GM03348 (cell line): ENCODE data around the gene MTX1.
A peak's percentile ranks its signal among the peaks of the same experiment; 100 is the strongest.
"Not testable (repeated sequence)": the region's sequence is repeated elsewhere in the genome, so short reads cannot be mapped to it uniquely, and the experiment has no call there.

Experiments
- DNase-seq: peaks from one replicate; pipeline ENCODE4 v3.0.0; 2012; ENCODE audit warnings: low spot score

MTX1 gene

DNA sequence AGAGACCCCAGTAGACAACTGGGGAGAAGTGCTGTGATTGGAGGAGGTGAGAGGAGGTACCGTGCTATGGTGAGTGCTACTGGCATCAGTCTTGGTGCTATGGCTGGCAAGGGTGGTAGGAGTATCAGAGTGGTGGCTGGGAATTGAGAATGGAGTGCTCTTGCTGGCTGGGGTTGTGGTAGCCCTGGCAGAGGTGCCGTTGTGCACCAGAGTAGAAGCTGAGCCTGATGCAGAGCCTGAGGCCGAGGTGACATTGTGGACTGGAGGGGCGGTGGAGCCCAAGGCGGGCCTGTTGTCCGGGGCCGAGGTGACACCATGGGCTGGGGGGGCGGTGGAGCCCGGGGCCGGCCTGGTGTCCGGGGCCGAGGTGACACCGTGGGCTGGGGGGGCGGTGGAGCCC lies 20.2 kb upstream of the MTX1 start:
- DNase-seq, result no peak

DNA sequence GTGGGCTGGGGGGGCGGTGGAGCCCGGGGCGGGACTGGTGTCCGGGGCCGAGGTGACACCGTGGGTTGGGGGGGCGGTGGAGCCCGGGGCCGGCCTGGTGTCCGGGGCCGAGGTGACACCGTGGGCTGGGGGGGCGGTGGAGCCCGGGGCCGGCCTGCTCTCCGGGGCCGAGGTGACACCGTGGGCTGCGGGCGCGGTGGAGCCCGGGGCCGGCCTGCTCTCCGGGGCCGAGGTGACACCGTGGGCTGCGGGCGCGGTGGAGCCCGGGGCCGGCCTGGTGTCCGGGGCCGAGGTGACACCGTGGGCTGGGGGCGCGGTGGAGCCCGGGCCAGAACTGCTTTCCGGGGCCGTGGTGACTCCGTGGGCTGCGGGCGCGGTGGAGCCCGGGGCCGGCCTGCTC lies 18.6 kb upstream of the MTX1 start:
- DNase-seq, result not testable (repeated sequence)

DNA sequence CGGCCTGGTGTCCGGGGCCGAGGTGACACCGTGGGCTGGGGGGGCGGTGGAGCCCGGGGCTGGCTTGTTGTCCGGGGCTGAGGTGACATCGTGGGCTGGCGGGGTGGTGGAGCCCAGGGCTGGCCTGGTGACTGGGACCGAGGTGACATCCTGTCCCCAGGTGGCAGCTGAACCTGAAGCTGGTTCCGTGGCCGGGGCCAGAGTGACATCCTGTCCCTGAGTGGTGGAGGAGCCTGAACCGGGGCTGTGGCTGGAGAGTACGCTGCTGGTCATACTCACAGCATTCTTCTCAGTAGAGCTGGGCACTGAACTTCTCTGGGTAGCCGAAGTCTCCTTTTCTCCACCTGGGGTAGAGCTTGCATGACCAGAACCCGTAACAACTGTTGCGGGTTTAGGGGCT lies 16.6 kb upstream of the MTX1 start:
- DNase-seq, result no peak

DNA sequence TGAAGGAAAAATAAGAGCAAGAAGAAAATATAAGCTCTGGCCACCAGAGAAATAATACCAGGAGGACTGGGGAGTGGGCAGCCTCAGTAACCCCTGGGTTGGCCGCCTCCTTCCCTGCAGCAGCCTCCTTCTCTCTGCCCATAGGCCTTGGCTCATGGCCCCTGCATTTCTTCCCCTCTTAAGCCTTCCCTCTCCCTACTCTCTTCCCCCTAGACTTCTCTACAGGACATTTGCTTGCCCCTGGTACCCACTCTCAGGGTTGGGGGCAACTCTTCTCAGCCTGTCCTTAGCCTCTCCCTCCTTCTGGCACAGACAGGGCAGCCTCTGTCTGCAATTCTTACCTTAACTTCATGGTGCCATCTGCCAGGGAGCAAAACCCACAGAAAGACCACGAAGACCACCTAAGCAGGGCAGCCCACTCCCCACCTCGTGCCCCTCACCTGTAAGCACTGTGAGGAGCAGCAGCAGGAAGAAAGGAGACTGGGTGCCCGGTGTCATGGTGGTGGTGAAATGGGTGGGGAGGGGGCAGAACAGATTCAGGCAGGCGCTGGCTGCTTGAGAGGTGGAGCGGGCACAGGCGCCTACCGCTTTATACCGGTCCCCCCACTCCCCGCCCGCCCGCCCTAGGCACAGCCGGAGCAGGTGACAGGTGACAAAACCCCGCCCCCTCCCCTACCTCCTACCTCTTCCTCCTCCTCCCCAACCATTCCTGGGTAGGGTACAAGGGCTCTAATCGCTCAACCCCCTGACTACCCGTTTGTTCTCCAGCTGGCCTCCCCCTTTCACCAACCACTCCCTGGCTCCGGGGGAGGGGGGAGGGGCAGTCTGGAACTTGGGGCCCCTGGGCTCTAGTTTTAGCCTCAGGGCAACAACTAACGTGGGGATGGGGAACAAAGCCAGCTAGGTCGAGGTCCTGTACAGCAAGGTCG lies 15.9 kb upstream of the MTX1 start:
- DNase-seq, result no peak

DNA sequence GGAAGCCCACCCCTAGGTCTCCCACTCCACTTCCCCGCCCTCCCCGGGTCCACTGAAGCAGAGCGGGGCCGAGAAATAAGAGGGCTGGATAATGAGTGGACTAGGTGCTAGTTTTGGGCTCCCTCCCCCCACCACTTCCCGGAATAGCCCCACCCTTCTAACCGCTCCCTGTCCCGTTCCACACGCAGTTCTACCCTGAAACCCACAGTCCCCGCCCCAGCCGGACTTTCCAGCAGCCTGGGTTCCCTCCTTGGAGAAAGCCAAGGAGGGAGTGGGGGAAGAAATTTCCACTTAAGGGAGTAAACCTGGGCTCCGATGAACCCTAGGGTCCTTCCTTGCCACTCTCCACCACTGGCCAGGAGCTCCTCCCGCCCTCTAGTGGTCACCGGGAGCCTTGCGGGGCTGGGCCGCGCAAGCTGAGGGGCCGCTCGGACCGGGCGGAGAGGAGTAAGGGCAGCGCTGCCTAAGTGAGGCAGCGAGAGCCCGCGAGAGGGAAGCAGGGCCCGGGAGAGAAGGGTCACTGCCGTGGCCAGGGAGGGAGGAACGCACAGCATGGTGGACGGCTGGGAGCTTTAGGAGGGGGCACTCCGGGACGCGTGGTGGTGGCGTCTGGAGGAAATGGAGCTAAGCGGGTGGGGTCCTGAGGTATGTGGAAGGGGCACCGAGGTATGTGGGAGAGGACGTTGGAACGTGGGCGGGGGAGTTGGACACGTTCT lies 15.1 kb upstream of the MTX1 start:
- DNase-seq, result peak; percentile 93

DNA sequence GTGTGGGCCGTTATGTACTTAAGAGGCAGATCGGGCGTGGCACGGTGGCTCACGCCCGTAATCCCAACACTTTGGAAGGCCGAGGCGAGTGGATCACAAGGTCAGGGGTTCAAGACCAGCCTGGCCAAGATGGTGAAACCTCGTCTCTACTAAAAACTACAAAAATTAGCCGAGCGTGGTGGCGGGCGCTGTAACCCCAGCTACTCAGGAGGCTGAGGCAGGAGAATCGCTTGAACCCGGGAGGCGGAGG lies 14.6 kb upstream of the MTX1 start:
- not testable (repeated sequence) for DNase-seq

DNA sequence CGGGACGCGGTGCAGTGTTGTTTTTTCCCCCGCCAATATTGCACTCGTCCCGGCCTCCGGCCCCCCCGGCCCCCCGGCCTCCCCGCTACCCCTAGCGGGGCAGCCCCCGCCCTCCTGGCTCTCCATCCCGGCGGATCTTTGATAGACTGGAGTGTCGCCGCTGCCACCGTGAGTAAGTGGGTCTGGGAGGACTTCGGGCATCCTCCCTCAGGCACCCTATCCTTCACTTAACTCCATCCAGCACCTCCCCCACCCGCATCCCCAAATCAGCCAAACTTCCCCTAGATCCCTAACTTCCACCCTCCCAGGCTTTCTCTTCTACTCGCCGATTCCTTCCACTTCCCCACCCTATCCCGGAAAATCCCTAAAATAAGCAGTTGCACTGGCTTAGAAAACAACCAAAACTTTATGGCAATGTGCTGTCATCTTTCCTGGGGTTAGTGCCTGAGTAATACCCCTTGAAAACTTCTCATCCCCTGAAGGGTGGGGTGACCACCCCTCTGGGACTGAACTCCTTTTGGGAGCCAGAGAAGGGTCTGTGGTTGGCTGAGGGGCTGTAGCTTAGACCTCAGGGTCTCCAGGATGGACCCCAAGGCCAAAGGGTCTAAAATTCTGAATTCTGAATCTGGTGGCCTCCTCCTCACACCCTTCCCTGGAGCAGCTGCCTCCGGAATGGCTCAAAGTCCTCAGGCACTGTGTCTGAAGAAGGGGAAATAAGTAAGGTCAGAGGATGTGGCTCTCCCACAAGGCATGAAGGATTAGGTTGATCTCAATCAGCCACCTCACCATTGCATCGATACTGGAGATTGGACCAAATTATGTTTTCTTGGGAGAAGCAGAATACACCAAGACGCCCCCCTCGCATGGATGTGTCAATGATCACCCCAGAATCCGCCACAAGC lies 13.0 kb upstream of the MTX1 start:
- DNase-seq, result peak; percentile 42

DNA sequence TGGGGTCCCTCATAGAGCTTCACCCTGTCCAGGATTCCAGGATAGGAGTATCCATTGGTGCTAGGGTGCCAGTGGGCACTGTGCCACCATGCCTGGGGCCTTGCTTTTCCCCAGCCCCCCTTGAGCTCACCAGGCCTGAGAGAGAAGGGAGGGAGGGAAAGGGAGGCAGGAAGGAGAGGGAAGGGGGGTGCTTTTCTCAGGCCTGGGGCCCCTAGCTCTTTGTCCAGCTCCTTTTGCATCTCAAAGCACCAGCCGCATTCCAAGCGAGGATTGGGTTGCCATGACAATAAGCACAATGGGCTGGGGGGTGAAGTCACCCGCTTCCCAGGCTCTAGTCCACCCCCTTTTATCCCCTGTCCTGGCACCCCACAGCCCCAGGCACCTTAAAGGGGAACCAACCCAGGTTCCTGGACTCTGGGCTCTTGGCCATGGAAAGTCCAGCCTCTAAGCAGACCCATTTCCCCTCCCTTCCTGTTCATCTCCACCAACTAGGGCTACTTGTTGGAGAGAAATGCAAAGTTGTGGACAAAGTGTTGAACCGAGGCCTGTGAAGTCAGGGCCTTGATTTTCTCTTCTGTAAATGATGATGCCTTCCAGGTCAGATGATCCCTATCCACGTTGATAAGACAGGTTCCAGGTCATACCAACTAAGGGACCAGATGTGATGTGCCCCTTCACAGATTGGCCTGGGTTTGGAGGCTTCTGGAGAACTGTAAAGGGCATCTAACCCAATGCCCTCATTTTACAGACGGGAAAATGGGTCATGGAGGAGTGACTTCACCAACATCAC lies 12.2 kb upstream of the MTX1 start:
- no peak for DNase-seq

DNA sequence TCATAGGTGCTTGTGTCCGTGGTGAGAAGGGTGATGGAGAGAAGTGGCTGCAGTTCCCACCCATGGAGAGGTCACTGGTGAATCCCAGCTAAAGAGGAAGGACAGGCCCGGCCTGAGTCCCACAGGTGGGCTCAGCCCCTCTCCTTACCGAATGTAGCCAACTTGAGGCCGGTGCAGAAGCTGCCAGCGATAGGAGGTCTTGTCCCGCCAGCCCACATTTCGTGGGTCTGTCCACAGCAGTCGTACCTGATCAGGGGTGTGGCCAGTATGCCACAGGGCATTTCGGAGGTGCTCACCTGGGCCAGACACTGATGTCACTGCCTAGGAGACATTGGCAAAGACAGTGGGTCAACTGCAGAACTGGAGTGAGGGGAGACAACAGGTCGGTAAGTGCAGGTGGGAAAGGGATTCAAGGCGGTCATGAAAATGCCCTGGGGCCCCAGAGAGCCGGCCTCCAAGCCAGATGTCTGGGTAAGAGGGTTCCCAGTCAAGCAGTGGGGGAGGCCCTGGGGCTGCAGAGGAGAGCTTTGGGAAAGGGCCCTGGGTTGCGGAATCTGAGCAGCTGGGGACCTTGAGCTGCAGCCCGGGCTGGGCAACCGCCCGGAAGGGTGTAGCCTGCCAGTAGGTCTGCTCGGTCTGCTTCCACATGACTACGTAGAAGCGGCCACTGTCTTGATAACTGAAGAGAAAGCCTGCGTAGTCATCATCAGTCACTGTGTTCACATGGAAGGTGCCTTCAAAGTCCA lies 11.4 kb upstream of the MTX1 start:
- no peak for DNase-seq

DNA sequence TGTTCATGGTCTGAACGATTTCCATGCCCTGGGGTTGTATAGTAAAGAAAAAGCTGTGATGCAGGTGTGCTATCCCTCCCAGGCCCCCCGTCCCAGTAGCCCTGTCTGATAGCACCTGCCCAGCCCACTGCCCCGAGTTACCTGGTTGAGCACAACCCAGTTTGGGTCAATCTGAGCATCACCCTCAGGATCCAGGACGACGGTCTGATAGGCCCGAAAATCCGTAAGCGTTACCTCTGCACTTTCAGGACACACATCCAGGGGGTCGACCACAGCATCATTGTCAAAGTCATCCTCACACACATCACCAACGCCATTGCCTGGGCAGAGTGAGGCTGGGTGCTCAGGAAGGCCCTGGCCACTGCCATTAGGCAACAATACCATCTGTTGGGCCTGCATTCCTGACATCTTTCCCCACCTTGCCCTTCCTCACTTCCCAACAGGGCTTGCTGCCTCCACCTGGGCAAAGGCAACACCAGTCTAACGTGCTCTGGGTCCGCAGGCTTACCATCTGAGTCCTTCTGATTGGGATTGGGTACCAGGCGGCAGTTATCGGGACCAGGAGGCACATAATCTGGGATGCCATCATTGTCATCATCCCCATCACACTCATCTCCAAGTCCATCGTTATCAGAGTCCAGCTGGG lies 10.5 kb upstream of the MTX1 start:
- no peak for DNase-seq

DNA sequence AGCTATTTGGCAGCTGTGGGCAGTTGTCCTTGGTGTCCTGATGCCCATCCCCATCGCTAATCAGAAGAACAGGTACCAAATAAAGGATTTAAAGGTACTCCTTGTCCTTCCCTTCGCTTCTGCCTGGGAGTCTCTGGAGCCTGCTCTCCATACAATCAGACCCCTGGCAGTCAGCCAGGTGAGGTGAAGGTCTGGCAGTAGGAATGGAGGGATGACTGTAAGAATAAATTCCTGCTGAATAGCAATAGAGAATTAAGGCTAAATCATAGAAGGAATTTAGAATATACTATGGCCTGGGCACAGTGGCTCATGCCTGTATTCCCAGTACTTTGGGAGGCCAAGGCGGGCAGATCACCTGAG lies 10.0 kb upstream of the MTX1 start:
- DNase-seq, result no peak

DNA sequence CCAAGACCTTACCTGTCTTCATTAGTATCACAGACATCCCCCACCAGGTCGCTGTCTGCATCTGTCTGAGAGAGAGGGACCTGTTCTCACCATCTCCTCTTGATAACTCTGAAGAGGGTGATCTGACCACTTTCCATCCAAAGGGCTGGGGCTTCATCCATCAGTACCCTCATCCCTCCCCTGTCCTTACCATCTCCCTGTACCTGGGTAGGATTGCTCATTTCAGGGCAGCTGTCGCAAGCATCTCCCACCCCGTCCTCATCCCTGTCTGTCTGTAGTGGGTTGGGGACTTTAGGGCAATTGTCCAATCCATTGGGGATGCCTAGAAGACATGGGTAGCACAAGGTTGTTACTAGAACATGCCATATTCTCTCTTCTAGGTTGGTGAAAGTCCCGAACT lies 8.7 kb upstream of the MTX1 start:
- no peak for DNase-seq

DNA sequence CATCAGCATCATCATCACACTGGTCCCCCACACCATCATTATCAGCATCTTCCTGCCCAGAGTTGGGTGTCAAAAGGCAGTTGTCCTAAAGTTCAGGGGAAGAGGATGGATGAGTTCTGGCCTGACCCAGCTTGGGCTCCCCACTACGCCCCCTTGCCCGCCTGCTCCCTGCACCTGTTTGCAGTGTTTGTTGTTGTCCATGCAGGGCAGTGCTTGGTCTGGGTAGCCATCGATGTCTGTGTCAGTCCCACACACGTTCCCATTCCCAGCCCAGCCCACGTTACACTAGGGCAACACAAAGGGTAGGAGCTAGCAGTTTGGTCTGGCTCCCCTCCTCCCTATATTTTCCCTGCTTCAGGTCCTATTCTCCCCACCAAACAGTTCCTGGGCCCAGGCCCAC lies 7.6 kb upstream of the MTX1 start:
- no peak for DNase-seq

DNA sequence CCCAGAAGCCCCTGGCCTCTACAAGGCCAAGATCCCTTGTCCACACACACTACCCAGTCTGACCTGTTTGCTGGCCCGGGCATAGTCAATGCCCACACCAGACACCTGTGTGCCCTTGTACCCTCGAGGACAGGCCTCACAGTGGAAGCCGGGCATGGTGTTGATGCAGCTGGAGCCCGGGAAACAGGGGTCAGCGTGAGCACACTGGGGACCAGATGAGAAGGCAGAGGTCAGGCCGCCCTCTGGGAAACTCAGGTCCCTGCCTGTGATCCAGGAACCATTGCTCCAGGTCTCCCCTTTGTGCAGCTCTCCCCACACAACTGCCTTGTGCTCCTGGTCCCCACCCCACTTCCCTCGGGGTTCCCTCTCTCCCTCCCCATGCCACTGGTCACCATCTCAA lies 6.3 kb upstream of the MTX1 start:
- no peak for DNase-seq

DNA sequence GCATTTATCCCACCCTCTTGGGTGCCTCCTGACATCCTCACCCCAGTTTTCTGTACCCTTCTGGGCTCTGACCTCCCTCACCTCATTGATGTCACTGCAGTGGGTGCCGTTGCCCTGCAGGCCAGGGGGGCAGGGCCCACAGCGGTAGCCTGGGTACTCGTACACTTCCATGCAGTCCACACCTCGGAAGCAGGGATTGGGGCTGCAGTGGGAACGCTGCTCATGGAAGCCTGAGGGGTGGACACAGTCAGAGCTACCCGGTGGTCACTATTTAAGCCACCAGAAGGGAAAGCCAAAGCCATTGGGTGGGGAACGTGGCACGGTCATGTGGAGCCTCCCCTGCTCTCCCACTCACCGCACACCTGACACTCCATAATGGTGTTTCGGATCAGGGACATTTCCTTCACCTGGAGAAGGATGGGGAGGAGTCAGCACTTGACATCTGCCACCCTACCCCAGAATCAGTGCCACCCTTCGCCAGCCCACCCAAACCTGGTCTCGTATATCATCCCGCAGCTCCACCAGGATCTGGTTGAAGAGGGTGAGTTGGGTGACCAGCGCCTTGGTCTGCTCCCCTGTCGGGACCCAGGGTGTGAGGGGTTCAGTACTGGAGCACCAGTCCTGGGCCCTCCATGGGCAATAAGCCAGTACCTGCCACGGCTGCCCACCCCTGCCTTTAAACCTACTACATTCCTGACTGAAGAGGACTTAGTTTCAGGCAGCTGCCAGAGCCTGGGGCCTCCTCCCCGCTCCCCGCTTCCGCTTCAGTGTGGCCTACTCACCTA lies 5.6 kb upstream of the MTX1 start:
- no peak for DNase-seq

DNA sequence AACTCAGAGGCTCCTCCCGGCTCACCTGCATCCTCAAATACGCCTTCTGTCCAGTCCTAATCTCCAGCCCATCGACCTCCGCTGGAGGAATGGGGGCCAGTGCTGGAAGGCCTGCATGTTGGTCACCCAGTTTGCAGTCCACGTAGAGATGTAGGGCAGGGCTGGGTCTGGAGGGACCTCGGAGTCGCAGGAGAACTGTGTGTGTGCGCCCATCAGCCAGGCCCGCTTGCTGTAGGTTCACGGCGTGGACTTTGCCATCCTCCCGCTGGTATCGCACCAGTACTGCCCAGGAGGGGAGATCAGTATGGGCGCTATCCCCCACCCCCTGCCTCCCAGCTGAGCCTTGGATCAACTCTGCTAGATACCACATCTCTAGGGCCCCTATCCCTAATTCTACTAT lies 3.5 kb upstream of the MTX1 start:
- no peak for DNase-seq

DNA sequence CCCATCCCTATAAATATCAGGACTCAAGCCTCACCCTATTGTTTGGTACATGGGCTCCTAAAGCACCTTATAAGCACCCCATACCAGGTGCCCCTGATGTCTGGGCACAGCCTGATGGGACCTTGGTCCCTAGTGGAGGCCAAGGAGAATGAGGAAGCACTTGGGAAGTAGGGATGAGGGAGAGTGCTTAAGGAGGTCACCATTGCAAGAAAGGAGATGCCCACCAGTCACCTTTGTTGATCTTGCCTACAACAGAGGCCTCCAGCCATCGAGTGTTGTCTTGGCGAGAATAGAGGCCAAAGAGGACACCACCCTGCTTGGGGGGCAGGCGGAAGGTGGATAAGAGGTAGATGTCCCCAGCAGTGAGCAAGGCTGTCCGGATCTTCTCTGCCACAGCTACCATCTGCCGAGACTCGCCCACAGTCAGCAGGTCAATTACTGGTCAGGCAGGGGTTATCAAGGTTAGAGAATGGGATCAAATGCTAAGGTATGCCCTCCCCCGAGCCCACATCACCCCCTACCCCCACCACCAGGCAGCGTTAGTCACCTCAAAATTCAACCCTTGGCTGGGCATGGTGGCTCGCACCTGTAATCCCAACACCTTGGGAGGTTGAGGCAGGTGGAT lies 2.4 kb upstream of the MTX1 start:
- DNase-seq, result no peak

DNA sequence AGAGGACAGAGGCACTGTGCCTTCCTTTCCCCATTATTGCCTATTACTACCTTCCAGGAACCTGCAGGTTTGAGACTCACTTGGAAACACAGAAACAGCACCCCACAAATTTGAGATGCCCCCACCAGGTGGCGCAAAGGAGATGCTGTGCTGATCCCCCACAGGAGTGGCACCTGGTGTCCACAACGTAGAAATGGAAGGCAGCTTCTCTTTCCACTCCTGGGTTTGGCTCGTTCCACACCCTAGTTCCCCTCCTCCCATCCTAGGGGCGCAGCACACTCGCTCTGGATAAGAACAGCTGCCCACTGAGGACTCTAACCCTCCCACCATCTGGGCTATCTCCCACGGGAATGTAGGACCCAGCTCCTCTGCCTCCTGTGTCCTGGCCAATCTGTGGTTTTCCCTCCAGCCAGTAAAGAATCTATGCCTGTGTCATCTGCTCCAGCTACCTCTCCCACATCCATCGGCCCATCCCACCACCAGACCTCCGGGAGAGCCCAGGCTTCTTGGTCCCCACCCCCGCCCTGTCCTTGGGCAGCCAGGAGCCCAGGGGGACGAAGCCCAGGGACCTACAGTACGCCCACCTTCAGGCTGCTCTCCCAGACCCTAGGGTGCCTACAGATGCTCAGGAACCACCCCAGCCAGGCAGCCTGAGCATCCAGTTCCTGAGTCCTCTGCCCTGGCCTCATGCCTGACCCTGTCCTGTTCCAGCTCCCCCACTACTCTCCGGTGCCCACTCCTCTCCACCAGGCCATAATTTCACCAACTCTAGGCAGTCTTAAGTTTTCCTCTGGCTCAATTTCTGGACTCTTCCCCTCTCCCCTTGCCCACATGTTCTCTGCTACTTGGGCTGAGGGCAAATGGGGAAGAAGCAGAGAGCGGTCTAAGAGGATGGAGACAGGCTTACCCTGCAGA lies 1.3 kb upstream of the MTX1 start:
- DNase-seq, result peak; percentile 80
